Anterior cingulate cortex (tissue), 58 donors: ENCODE measurements around the gene RRBP1.
"Not testable (repeated sequence)": the region's sequence is repeated elsewhere in the genome, so short reads cannot be mapped to it uniquely, and the experiment has no call there.

Source experiments
- DNase-seq, 58 donors: peaks; one replicate each; lab custom pipeline; 2025; lab: John Stamatoyannopoulos, UW

RRBP1 gene

GRCh38 chr20:17667445-17667844 is 14.6 kb downstream of the RRBP1 start:
- no peak for DNase-seq

- no peak for DNase-seq
These were observed 15.6 kb downstream of the RRBP1 start for GRCh38 chr20:17666481-17666880.

- DNase-seq, result no peak
These were observed 16.3 kb downstream of the RRBP1 start for GRCh38 chr20:17665756-17666155.

GRCh38 chr20:17664025-17664633 is 17.9 kb downstream of the RRBP1 start:
- DNase-seq, result no peak

- no peak for DNase-seq
These were observed 18.6 kb downstream of the RRBP1 start for GRCh38 chr20:17663486-17663885.

GRCh38 chr20:17663040-17663399 is 19.0 kb downstream of the RRBP1 start:
- peak in 23 of 58 donors; percentile 7 to 52 (median 32) for DNase-seq

- no peak for DNase-seq
These were observed 19.6 kb downstream of the RRBP1 start for GRCh38 chr20:17662333-17663039.

GRCh38 chr20:17661121-17661744 is 20.8 kb downstream of the RRBP1 start:
- DNase-seq, result no peak

GRCh38 chr20:17660667-17661066 is 21.4 kb downstream of the RRBP1 start:
- DNase-seq, result no peak

- no peak for DNase-seq
These were observed 22.2 kb downstream of the RRBP1 start for GRCh38 chr20:17659801-17660200.

- not testable (repeated sequence) for DNase-seq
These were observed 22.7 kb downstream of the RRBP1 start for GRCh38 chr20:17659344-17659743.

GRCh38 chr20:17658648-17658993 is 23.4 kb downstream of the RRBP1 start:
- no peak for DNase-seq

- DNase-seq, result no peak
These were observed 24.0 kb downstream of the RRBP1 start for GRCh38 chr20:17657898-17658647.

- DNase-seq, result no peak
These were observed 24.8 kb downstream of the RRBP1 start for GRCh38 chr20:17657079-17657825.

- no peak for DNase-seq
These were observed 26.1 kb downstream of the RRBP1 start for GRCh38 chr20:17655865-17656479.

- DNase-seq, result no peak
These were observed 26.8 kb downstream of the RRBP1 start for GRCh38 chr20:17655286-17655651.

GRCh38 chr20:17654649-17655285 is 27.3 kb downstream of the RRBP1 start:
- DNase-seq, result peak in 2 of 58 donors; percentile 14 to 41

- DNase-seq, result no peak
These were observed 28.0 kb downstream of the RRBP1 start for GRCh38 chr20:17653835-17654648.

- DNase-seq, result no peak
These were observed 29.6 kb downstream of the RRBP1 start for GRCh38 chr20:17652411-17652810.
